ENCODE results near the gene TMPRSS2.

TMPRSS2 gene

GRCh38 chr21:41519806-41520559, 12.0 kb upstream of the TMPRSS2 start:
- no peak overlapping the region for H2AFZ ChIP-seq (ENCODE audit: insufficient read depth, low read length, poor library complexity)
- no peaks in the 10 kb centered on the region for H3K79me2 ChIP-seq (ENCODE audit: control insufficient read depth, insufficient read depth, low read length, poor library complexity)
- no peak overlapping the region for H3K23ac ChIP-seq (ENCODE audit: low read length)
- no peak overlapping the region for H4K91ac ChIP-seq (ENCODE audit: low read depth, low read length)
- no peak overlapping the region for H3K4ac ChIP-seq (ENCODE audit: low read depth, low read length)
- H3K9me3 ChIP-seq (ENCODE audit: insufficient read depth, low read depth, low read length), result no peaks in the 10 kb centered on the region
- no peak overlapping the region for H3K18ac ChIP-seq (ENCODE audit: low read length)
- no peak overlapping the region for H3K9ac ChIP-seq (ENCODE audit: low read length)
- no peaks in the 10 kb centered on the region for H3K27me3 ChIP-seq (ENCODE audit: insufficient read depth, low read length)
- H3K27ac ChIP-seq (ENCODE audit: low read depth, low read length), result no peak overlapping the region
- H3K79me1 ChIP-seq (ENCODE audit: low read length), result no peaks in the 10 kb centered on the region
- no peaks in the 10 kb centered on the region for H3K4me1 ChIP-seq (ENCODE audit: control insufficient read depth in 1 of 2, insufficient read depth in 2 of 2, low read length in 2 of 2)
- no peak overlapping the region for H2BK120ac ChIP-seq (ENCODE audit: insufficient read depth, low read length, poor library complexity)
- no peak overlapping the region for H2AK5ac ChIP-seq (ENCODE audit: low read length)
- H2BK5ac ChIP-seq (ENCODE audit: low read depth, low read length, poor library complexity), result no peak overlapping the region
- WGBS (ENCODE audit: extremely low coverage, insufficient coverage, insufficient read length), result no CpG with 5 or more reads among the region's 9 CpGs
- no peak overlapping the region for H4K12ac ChIP-seq (ENCODE audit: low read depth, low read length)
- H3K4me2 ChIP-seq (ENCODE audit: low read length), result no peak overlapping the region
- H2BK12ac ChIP-seq (ENCODE audit: low read length), result no peak overlapping the region
- H3K4me3 ChIP-seq (ENCODE audit: low read depth, low read length), result no peak overlapping the region
- no peaks in the 10 kb centered on the region for H3K36me3 ChIP-seq (ENCODE audit: control insufficient read depth in 1 of 2, insufficient read depth in 2 of 2, low read length in 2 of 2)
- no peak overlapping the region for H3K14ac ChIP-seq (ENCODE audit: low read length)
- H4K8ac ChIP-seq (ENCODE audit: low read depth, low read length), result no peak overlapping the region
- DNase-seq, result no peak

GRCh38 chr21:41518757-41519156, 10.8 kb upstream of the TMPRSS2 start:
- WGBS (ENCODE audit: extremely low coverage, insufficient coverage, insufficient read length), result no CpG with 5 or more reads among the region's 4 CpGs
- H3K14ac ChIP-seq (ENCODE audit: low read length), result no peak overlapping the region

DNA sequence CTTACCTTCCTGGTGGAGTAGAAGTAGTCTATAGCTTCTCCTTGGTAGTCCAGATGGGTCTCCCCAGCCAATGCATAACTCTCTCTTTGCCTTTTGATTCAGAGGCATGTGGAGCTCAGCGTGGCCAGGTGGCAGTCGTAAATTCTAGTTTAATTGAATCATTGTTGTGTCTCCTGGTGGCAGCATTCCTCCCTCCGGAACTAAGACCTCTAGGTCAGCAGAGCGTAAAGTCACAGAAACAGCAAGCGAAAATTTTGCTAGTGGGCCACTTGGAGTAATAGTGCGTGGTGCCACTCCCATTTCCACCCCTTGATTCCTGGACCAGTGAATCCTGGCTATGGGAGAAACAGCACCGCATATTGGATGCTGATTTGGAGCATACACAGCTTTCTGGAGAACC, 3.9 kb upstream of the TMPRSS2 start:
- H3K27ac ChIP-seq (ENCODE audit: low read depth, low read length), result no peak overlapping the region
- H3K36me3 ChIP-seq (ENCODE audit: control insufficient read depth in 1 of 2, insufficient read depth in 2 of 2, low read length in 2 of 2), result no peaks in the 10 kb centered on the region
- H3K18ac ChIP-seq (ENCODE audit: low read length), result no peak overlapping the region
- no CpG with 5 or more reads among the region's 7 CpGs for WGBS (ENCODE audit: extremely low coverage, insufficient coverage, insufficient read length)
- no peak overlapping the region for H2BK5ac ChIP-seq (ENCODE audit: low read depth, low read length, poor library complexity)
- H4K91ac ChIP-seq (ENCODE audit: low read depth, low read length), result no peak overlapping the region
- H4K8ac ChIP-seq (ENCODE audit: low read depth, low read length), result no peak overlapping the region
- no peak overlapping the region for H4K12ac ChIP-seq (ENCODE audit: low read depth, low read length)
- H2AFZ ChIP-seq (ENCODE audit: insufficient read depth, low read length, poor library complexity), result no peak overlapping the region
- no peak overlapping the region for H3K9ac ChIP-seq (ENCODE audit: low read length)
- H3K27me3 ChIP-seq (ENCODE audit: insufficient read depth, low read length), result peaks cover 17% of the 10 kb centered on the region
- DNase-seq, result no peak
- peaks cover 3 to 9% of the 10 kb centered on the region in 2 experiments for H3K4me1 ChIP-seq (ENCODE audit: control insufficient read depth in 1 of 2, insufficient read depth in 2 of 2, low read length in 2 of 2)
- no peak overlapping the region for H3K14ac ChIP-seq (ENCODE audit: low read length)
- no peak overlapping the region for H3K4me2 ChIP-seq (ENCODE audit: low read length)
- no peaks in the 10 kb centered on the region for H3K79me1 ChIP-seq (ENCODE audit: low read length)
- no peak overlapping the region for H3K23ac ChIP-seq (ENCODE audit: low read length)
- H3K4me3 ChIP-seq (ENCODE audit: low read depth, low read length), result no peak overlapping the region
- no peak overlapping the region for H2BK12ac ChIP-seq (ENCODE audit: low read length)
- no peak overlapping the region for H2BK120ac ChIP-seq (ENCODE audit: insufficient read depth, low read length, poor library complexity)
- no peaks in the 10 kb centered on the region for H3K79me2 ChIP-seq (ENCODE audit: control insufficient read depth, insufficient read depth, low read length, poor library complexity)
- H2AK5ac ChIP-seq (ENCODE audit: low read length), result no peak overlapping the region
- no peak overlapping the region for H3K4ac ChIP-seq (ENCODE audit: low read depth, low read length)
- H3K9me3 ChIP-seq (ENCODE audit: insufficient read depth, low read depth, low read length), result peaks cover 5% of the 10 kb centered on the region

More at GRCh38 chr21:41518757-41519156, 10.8 kb upstream of the TMPRSS2 start:
- Histone ChIP-seq H4K91ac (ENCODE audit: low read depth, low read length) (no peak overlapping the region), H3K27me3 (ENCODE audit: insufficient read depth, low read length) (no peaks in the 10 kb centered on the region), H4K8ac (ENCODE audit: low read depth, low read length) (no peak overlapping the region), H3K79me1 (ENCODE audit: low read length) (no peaks in the 10 kb centered on the region), H2BK5ac (ENCODE audit: low read depth, low read length, poor library complexity) (no peak overlapping the region), H2BK12ac (ENCODE audit: low read length) (no peak overlapping the region), H3K9me3 (ENCODE audit: insufficient read depth, low read depth, low read length) (peaks cover 1% of the 10 kb centered on the region), H2AFZ (ENCODE audit: insufficient read depth, low read length, poor library complexity) (no peak overlapping the region), H3K27ac (ENCODE audit: low read depth, low read length) (no peak overlapping the region), H3K23ac (ENCODE audit: low read length) (no peak overlapping the region), H3K4me2 (ENCODE audit: low read length) (no peak overlapping the region), H3K36me3 (ENCODE audit: control insufficient read depth in 1 of 2, insufficient read depth in 2 of 2, low read length in 2 of 2) (no peaks in the 10 kb centered on the region), H3K18ac (ENCODE audit: low read length) (no peak overlapping the region), H3K79me2 (ENCODE audit: control insufficient read depth, insufficient read depth, low read length, poor library complexity) (no peaks in the 10 kb centered on the region), H4K12ac (ENCODE audit: low read depth, low read length) (no peak overlapping the region), H2AK5ac (ENCODE audit: low read length) (no peak overlapping the region), H3K4ac (ENCODE audit: low read depth, low read length) (no peak overlapping the region), H3K4me3 (ENCODE audit: low read depth, low read length) (no peak overlapping the region), H3K9ac (ENCODE audit: low read length) (no peak overlapping the region), H3K4me1 (ENCODE audit: control insufficient read depth in 1 of 2, insufficient read depth in 2 of 2, low read length in 2 of 2) (no peaks in the 10 kb centered on the region), H2BK120ac (ENCODE audit: insufficient read depth, low read length, poor library complexity) (no peak overlapping the region)
- DNase-seq, result no peak

DNA sequence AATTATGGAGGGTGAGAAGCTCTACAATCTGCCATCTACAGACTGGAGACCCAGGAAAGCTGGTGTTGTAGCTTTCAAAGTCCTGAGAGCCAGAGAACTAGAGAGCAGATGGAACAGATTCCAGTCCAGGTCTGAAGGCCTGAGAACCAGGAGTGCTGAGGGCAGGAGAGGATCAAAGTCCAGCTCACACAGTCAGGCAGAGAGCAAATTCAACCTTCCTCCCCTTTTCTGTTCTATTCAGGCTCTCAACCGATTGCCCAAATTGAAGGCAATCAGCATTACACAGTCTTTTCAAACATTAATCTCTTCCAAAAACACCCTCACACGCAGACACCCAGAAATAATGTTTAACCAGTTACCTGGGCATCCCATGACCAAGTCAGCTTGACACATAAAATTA, 2.5 kb upstream of the TMPRSS2 start:
- H2BK12ac ChIP-seq (ENCODE audit: low read length), result no peak overlapping the region
- no peaks in the 10 kb centered on the region for H3K79me1 ChIP-seq (ENCODE audit: low read length)
- no peak overlapping the region for H3K23ac ChIP-seq (ENCODE audit: low read length)
- no peak overlapping the region for H3K14ac ChIP-seq (ENCODE audit: low read length)
- no peak overlapping the region for H3K18ac ChIP-seq (ENCODE audit: low read length)
- H3K27me3 ChIP-seq (ENCODE audit: insufficient read depth, low read length), result peaks cover 27% of the 10 kb centered on the region
- H2BK5ac ChIP-seq (ENCODE audit: low read depth, low read length, poor library complexity), result no peak overlapping the region
- no peak overlapping the region for H3K4me3 ChIP-seq (ENCODE audit: low read depth, low read length)
- H3K4me2 ChIP-seq (ENCODE audit: low read length), result no peak overlapping the region
- no peak overlapping the region for H3K4ac ChIP-seq (ENCODE audit: low read depth, low read length)
- no peak overlapping the region for H3K27ac ChIP-seq (ENCODE audit: low read depth, low read length)
- no CpG with 5 or more reads among the region's 2 CpGs for WGBS (ENCODE audit: extremely low coverage, insufficient coverage, insufficient read length)
- no peaks in the 10 kb centered on the region for H3K79me2 ChIP-seq (ENCODE audit: control insufficient read depth, insufficient read depth, low read length, poor library complexity)
- H3K9ac ChIP-seq (ENCODE audit: low read length), result no peak overlapping the region
- DNase-seq, result no peak
- no peaks in the 10 kb centered on the region for H3K36me3 ChIP-seq (ENCODE audit: control insufficient read depth in 1 of 2, insufficient read depth in 2 of 2, low read length in 2 of 2)
- H2AK5ac ChIP-seq (ENCODE audit: low read length), result no peak overlapping the region
- H3K9me3 ChIP-seq (ENCODE audit: insufficient read depth, low read depth, low read length), result peaks cover 6% of the 10 kb centered on the region
- H3K4me1 ChIP-seq (ENCODE audit: control insufficient read depth in 1 of 2, insufficient read depth in 2 of 2, low read length in 2 of 2), result peaks cover 6 to 9% of the 10 kb centered on the region in 2 experiments
- H4K91ac ChIP-seq (ENCODE audit: low read depth, low read length), result no peak overlapping the region
- H4K8ac ChIP-seq (ENCODE audit: low read depth, low read length), result no peak overlapping the region
- no peak overlapping the region for H4K12ac ChIP-seq (ENCODE audit: low read depth, low read length)
- no peak overlapping the region for H2AFZ ChIP-seq (ENCODE audit: insufficient read depth, low read length, poor library complexity)
- no peak overlapping the region for H2BK120ac ChIP-seq (ENCODE audit: insufficient read depth, low read length, poor library complexity)

Measured in trophoblast cell (in vitro differentiated cells and primary cell).